IMR-90 (cell line): ENCODE measurements around the gene PRKAG3. TPM values are rescaled to one million over a fixed set of nuclear protein-coding genes. Genes with fewer than 3 reads are reported as not detected.

Experiments
- ATAC-seq: fragments of 200-7000 bp; cut with Tn5 transposase; 2 replicates; pipeline ENCODE4 v1.9.1; 2020; ENCODE audit warnings: low read depth, mild to moderate bottlenecking, moderate library complexity
- BruUV-seq: library from RNA; stranded (reverse); fragments of 400-500 nt; replicated peaks from 2 replicates; lab custom pipeline; 2021; lab: Mats Ljungman, UMichigan
- CTCF ChIA-PET: fragments of 300-600 bp; formaldehyde crosslinking; extraction: SDS; loops from one replicate; lab custom pipeline; 2021; ENCODE audit warnings: antibody characterized with exemption; lab: Yijun Ruan, JAX
- POLR2A ChIA-PET: fragments of 300-600 bp; sonication (Branson Sonifier 250); formaldehyde crosslinking; loops from one replicate; lab custom pipeline; 2022; ENCODE audit warnings: antibody characterized with exemption; ENCODE audit not compliant: unreplicated experiment; lab: Charles Lee
- DNase-seq: peaks from one replicate; pipeline ENCODE4 v3.0.0; 2013
- H2AFZ ChIP-seq: replicated peaks from 2 replicates; pipeline ENCODE3; 2013; ENCODE audit warnings: low read length, mild to moderate bottlenecking; ENCODE audit not compliant: poor library complexity
- H2AK5ac ChIP-seq: 2 replicates; pipeline ENCODE4 v1.6.1; 2013; ENCODE audit warnings: low read depth, low read length, inconsistent platforms
- H2AK9ac ChIP-seq: replicated peaks from 2 replicates; pipeline ENCODE3; 2013; ENCODE audit warnings: mild to moderate bottlenecking, low read depth, low read length, moderate library complexity; ENCODE audit not compliant: poor library complexity
- H2BK120ac ChIP-seq: 2 replicates; pipeline ENCODE4 v1.6.1; 2013; ENCODE audit warnings: low read depth, low read length, inconsistent platforms
- H2BK15ac ChIP-seq: 3 replicates; pipeline ENCODE4 v1.6.1; 2013; ENCODE audit warnings: low read depth, low read length, inconsistent platforms
- H2BK20ac ChIP-seq: 2 replicates; pipeline ENCODE4 v1.6.1; 2013; ENCODE audit warnings: low read depth, mild to moderate bottlenecking, inconsistent platforms, low read length, moderate library complexity
- H2BK5ac ChIP-seq: 2 replicates; pipeline ENCODE4 v1.6.1; 2013; ENCODE audit warnings: mild to moderate bottlenecking, low read depth, low read length, inconsistent platforms; ENCODE audit not compliant: poor library complexity, severe bottlenecking
- H3K14ac ChIP-seq: replicated peaks from 2 replicates; pipeline ENCODE4 v1.6.1; 2013; ENCODE audit warnings: low read depth, low read length, inconsistent platforms
- H3K18ac ChIP-seq: 2 replicates; pipeline ENCODE4 v1.6.1; 2013; ENCODE audit warnings: low read depth, low read length, control low read depth
- H3K23ac ChIP-seq: 2 replicates; pipeline ENCODE4 v1.6.1; 2013; ENCODE audit warnings: low read depth, low read length, inconsistent platforms
- H3K27ac ChIP-seq: 2 replicates; pipeline ENCODE4 v1.5.1; 2013; ENCODE audit warnings: mild to moderate bottlenecking, control low read depth, low read length; ENCODE audit not compliant: insufficient read depth
- H3K27me3 ChIP-seq: 2 replicates; pipeline ENCODE4 v1.6.1; 2013; ENCODE audit warnings: low read length; ENCODE audit not compliant: control insufficient read depth, insufficient read depth
- H3K36me3 ChIP-seq: 2 replicates; pipeline ENCODE4 v1.6.1; 2013; ENCODE audit warnings: low read length, mixed read lengths; ENCODE audit not compliant: control insufficient read depth, insufficient read depth
- H3K4ac ChIP-seq: 2 replicates; pipeline ENCODE4 v1.6.1; 2013; ENCODE audit warnings: low read depth, low read length, inconsistent platforms
- H3K4me1 ChIP-seq: 2 replicates; pipeline ENCODE4 v1.6.1; 2013; ENCODE audit warnings: low read length, mixed read lengths; ENCODE audit not compliant: control insufficient read depth, insufficient read depth
- H3K4me2 ChIP-seq: 2 replicates; pipeline ENCODE4 v1.6.1; 2013; ENCODE audit warnings: low read depth, mild to moderate bottlenecking, control low read depth, low read length, moderate library complexity
- H3K4me3 ChIP-seq: 2 replicates; pipeline ENCODE4 v1.5.1; 2013; ENCODE audit warnings: low read depth, mild to moderate bottlenecking, control low read depth, low read length, moderate library complexity; ENCODE audit not compliant: insufficient read depth
- H3K56ac ChIP-seq: 2 replicates; pipeline ENCODE4 v1.6.1; 2013; ENCODE audit warnings: low read length, inconsistent platforms; ENCODE audit not compliant: insufficient read depth; ENCODE audit errors: extremely low read depth
- H3K79me1 ChIP-seq, 2 experiments: 2 replicates each; pipeline ENCODE4 v1.6.1; 2013; ENCODE audit warnings: low read length in 2 of 2, inconsistent platforms in 1 of 2, low read depth in 1 of 2
- H3K9ac ChIP-seq: 2 replicates; pipeline ENCODE4 v1.6.1; 2013; ENCODE audit warnings: low read depth, low read length, control low read depth
- H3K9me1 ChIP-seq: 2 replicates; pipeline ENCODE4 v1.6.1; 2013; ENCODE audit warnings: low read length, inconsistent platforms; ENCODE audit not compliant: insufficient read depth
- H3K9me3 ChIP-seq: 2 replicates; pipeline ENCODE4 v1.6.1; 2013; ENCODE audit warnings: low read length; ENCODE audit not compliant: control insufficient read depth, insufficient read depth
- H4K20me1 ChIP-seq: 2 replicates; pipeline ENCODE4 v1.6.1; 2013; ENCODE audit warnings: low read length, inconsistent platforms; ENCODE audit not compliant: insufficient read depth
- H4K5ac ChIP-seq: 2 replicates; pipeline ENCODE4 v1.6.1; 2013; ENCODE audit warnings: mild to moderate bottlenecking, low read depth, low read length, control low read depth
- H4K8ac ChIP-seq, 2 experiments: 2 replicates each; pipeline ENCODE4 v1.6.1; 2013; ENCODE audit warnings: low read depth in 2 of 2, low read length in 2 of 2, control low read depth in 1 of 2, inconsistent platforms in 1 of 2
- H4K91ac ChIP-seq: 2 replicates; pipeline ENCODE4 v1.6.1; 2013; ENCODE audit warnings: low read depth, low read length, inconsistent platforms; ENCODE audit not compliant: insufficient read depth
- BHLHE40 ChIP-seq: fragments of 150-350 bp; IDR thresholded peaks from 2 replicates; pipeline ENCODE4 v1.6.1; 2016; ENCODE audit warnings: mild to moderate bottlenecking, low read depth, low read length
- CEBPB ChIP-seq: IDR thresholded peaks from 2 replicates; pipeline ENCODE4 v1.6.1; 2012; ENCODE audit warnings: low read depth, low read length, improper control_type of control experiment
- CHD1 ChIP-seq: IDR thresholded peaks from 2 replicates; pipeline ENCODE4 v1.6.1; 2012; ENCODE audit warnings: low read depth, low read length, improper control_type of control experiment
- ELK1 ChIP-seq: fragments of 150-350 bp; IDR thresholded peaks from 2 replicates; pipeline ENCODE4 v1.6.1; 2016; ENCODE audit warnings: low read depth, mild to moderate bottlenecking, low read length, moderate library complexity, borderline replicate concordance
- FOS ChIP-seq: fragments of 150-350 bp; IDR thresholded peaks from 2 replicates; pipeline ENCODE4 v1.6.1; 2016; ENCODE audit warnings: low read depth, low read length
- MAFK ChIP-seq: IDR thresholded peaks from 2 replicates; pipeline ENCODE4 v1.6.1; 2012; ENCODE audit warnings: low read depth, low read length, improper control_type of control experiment
- MAZ ChIP-seq: IDR thresholded peaks from 2 replicates; pipeline ENCODE4 v1.6.1; 2012; ENCODE audit warnings: low read depth, mild to moderate bottlenecking, low read length, improper control_type of control experiment, moderate library complexity, borderline replicate concordance
- MXI1 ChIP-seq: IDR thresholded peaks from 2 replicates; pipeline ENCODE4 v1.6.1; 2012; ENCODE audit warnings: low read depth, mild to moderate bottlenecking, low read length, moderate library complexity, borderline replicate concordance
- NFE2L2 ChIP-seq: fragments of 150-350 bp; IDR thresholded peaks from 2 replicates; pipeline ENCODE4 v1.6.1; 2016; ENCODE audit warnings: low read depth, mild to moderate bottlenecking, low read length
- POLR2A ChIP-seq: IDR thresholded peaks from 2 replicates; pipeline ENCODE4 v1.6.1; 2012; ENCODE audit warnings: mild to moderate bottlenecking, low read depth, low read length
- RAD21 ChIP-seq: IDR thresholded peaks from 2 replicates; pipeline ENCODE4 v1.6.1; 2012; ENCODE audit warnings: low read length, improper control_type of control experiment
- RCOR1 ChIP-seq: IDR thresholded peaks from 2 replicates; pipeline ENCODE4 v1.6.1; 2012; ENCODE audit warnings: mild to moderate bottlenecking, low read length, improper control_type of control experiment; ENCODE audit not compliant: insufficient replicate concordance
- RFX5 ChIP-seq: IDR thresholded peaks from 2 replicates; pipeline ENCODE4 v1.8.0; 2012; ENCODE audit warnings: low read depth, mild to moderate bottlenecking, low read length, moderate library complexity
- SMC3 ChIP-seq: fragments of 150-350 bp; IDR thresholded peaks from 2 replicates; pipeline ENCODE4 v1.6.1; 2016; ENCODE audit warnings: low read depth, mild to moderate bottlenecking, antibody characterized with exemption, low read length, moderate library complexity
- USF2 ChIP-seq: fragments of 150-350 bp; IDR thresholded peaks from 2 replicates; pipeline ENCODE4 v1.6.1; 2017; ENCODE audit warnings: mild to moderate bottlenecking, antibody characterized with exemption, low read length, low read depth
- WGBS, 2 experiments: methylation state at CpG; one replicate each; pipeline versions ENCODE4 v1.1.5 to v1.1.7; 2013; ENCODE audit warnings: missing lambda C conversion rate in 2 of 2; ENCODE audit not compliant: insufficient read length in 1 of 2; ENCODE audit errors: extremely low coverage in 2 of 2; 5-methylcytosine and 5-hydroxymethylcytosine counted together
- dilution Hi-C: fragments of 300-500 bp; cut with HindIII; formaldehyde crosslinking; loops from one replicate; pipeline ENCODE4 v1.14.3; 2018; ENCODE audit warnings: low sequenced_read_pairs; ENCODE audit not compliant: unreplicated experiment
- in situ Hi-C: fragments of 300-500 bp; cut with MboI; formaldehyde crosslinking; loops from 3 replicates; pipeline ENCODE4 v1.14.3; 2019; ENCODE audit warnings: low sequenced_read_pairs, inconsistent platforms, mixed read lengths
- intact Hi-C: fragments of 100-400 bp; cut with micrococcal nuclease; formaldehyde crosslinking; loops from 2 replicates; pipeline ENCODE4 v1.10.0; 2022
- polyA plus RNA-seq, 3 experiments: library from polyadenylated mRNA; depleted of rRNA; stranded (reverse); fragments of >200 nt; gene quantifications; 2 replicates each; pipeline ENCODE4 v1.2.3, GENCODE V29; 2012; ENCODE audit warnings: low replicate concordance in 1 of 3
- total RNA-seq: library from RNA; depleted of rRNA; stranded (reverse); fragments of >200 nt; gene quantifications from 2 replicates; pipeline ENCODE4 v1.2.3, GENCODE V29; 2012
- TF ChIP-seq, protein P1 (sequence below): conservative IDR thresholded peaks from 2 replicates; pipeline ENCODE4 v1.5.1; 2012; ENCODE audit warnings: mild to moderate bottlenecking, low read depth, low read length, improper control_type of control experiment

PRKAG3 gene
- total and polyA plus RNA-seq, 2 of the 4 experiments (the other 2 are of a cell fraction) = not detected

GRCh38 chr2:218876562-218877219 lies 45.1 kb upstream of the PRKAG3 start:
- H2AK9ac ChIP-seq = peak overlapping the region; percentile 74
- no peak overlapping the region for H3K9ac ChIP-seq
- no peaks in the 10 kb centered on the region for H4K20me1 ChIP-seq
- no peaks in the 10 kb centered on the region; the same call in 1 of the 2 replicates for H3K9me3 ChIP-seq
- H3K27ac ChIP-seq = no peak overlapping the region
- H3K27me3 ChIP-seq = peaks cover 92% of the 10 kb centered on the region
- TF ChIP-seq RAD21 (peak; percentile 81), SMC3 (peak; percentile 88), FOS (no peak), RCOR1 (no peak), USF2 (no peak), NFE2L2 (no peak), BHLHE40 (no peak), MXI1 (no peak), ELK1 (no peak), MAFK (no peak), MAZ (no peak), POLR2A (no peak), RFX5 (no peak), CEBPB (no peak), CHD1 (no peak)
- TF ChIP-seq, protein P1, sequence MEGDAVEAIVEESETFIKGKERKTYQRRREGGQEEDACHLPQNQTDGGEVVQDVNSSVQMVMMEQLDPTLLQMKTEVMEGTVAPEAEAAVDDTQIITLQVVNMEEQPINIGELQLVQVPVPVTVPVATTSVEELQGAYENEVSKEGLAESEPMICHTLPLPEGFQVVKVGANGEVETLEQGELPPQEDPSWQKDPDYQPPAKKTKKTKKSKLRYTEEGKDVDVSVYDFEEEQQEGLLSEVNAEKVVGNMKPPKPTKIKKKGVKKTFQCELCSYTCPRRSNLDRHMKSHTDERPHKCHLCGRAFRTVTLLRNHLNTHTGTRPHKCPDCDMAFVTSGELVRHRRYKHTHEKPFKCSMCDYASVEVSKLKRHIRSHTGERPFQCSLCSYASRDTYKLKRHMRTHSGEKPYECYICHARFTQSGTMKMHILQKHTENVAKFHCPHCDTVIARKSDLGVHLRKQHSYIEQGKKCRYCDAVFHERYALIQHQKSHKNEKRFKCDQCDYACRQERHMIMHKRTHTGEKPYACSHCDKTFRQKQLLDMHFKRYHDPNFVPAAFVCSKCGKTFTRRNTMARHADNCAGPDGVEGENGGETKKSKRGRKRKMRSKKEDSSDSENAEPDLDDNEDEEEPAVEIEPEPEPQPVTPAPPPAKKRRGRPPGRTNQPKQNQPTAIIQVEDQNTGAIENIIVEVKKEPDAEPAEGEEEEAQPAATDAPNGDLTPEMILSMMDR = peak; percentile 87
- no peak overlapping the region for H3K23ac ChIP-seq
- H2BK20ac ChIP-seq = no peak overlapping the region
- WGBS, 2 experiments = no CpG with 5 or more reads among the region's 3 CpGs
- no peaks in the 10 kb centered on the region for H3K79me1 ChIP-seq
- no peak overlapping the region for H3K18ac ChIP-seq
- H2AFZ ChIP-seq = no peak overlapping the region
- no peak overlapping the region for H3K4me2 ChIP-seq
- H4K8ac ChIP-seq = no peak overlapping the region
- H3K36me3 ChIP-seq = no peaks in the 10 kb centered on the region
- no TSS peak for BruUV-seq
- H4K91ac ChIP-seq = no peak overlapping the region
- no peak overlapping the region for H4K5ac ChIP-seq
- intact Hi-C loops = loop anchor here (1.0 kb wide), 1 partner anchor 22 kb away; no protein-coding TSS in a partner anchor
- POLR2A ChIA-PET = no interaction called here
- no peak overlapping the region for H3K4me3 ChIP-seq
- no peaks in the 10 kb centered on the region for H3K9me1 ChIP-seq
- CTCF ChIA-PET = interaction anchor here (0.5 to 4.5 kb wide), 14 partner anchors 10 to 564 kb away, joined by 3 to 49 read pairs (median 4); no protein-coding TSS in a partner anchor
- H2AK5ac ChIP-seq = no peak overlapping the region
- no peaks in the 10 kb centered on the region for H3K4me1 ChIP-seq
- H2BK5ac ChIP-seq = no peak overlapping the region
- in situ Hi-C loops = no loop called here
- H3K4ac ChIP-seq = no peak overlapping the region
- ATAC-seq = peak; percentile 84
- peak; percentile 56 for DNase-seq
- no peak overlapping the region for H3K14ac ChIP-seq
- H2BK120ac ChIP-seq = no peak overlapping the region
- no peak overlapping the region for H2BK15ac ChIP-seq
- dilution Hi-C loops = no loop called here
- H3K56ac ChIP-seq = no peak overlapping the region
